ENCODE data around the gene LDHAL6A. TPM values are rescaled to one million over a fixed set of nuclear protein-coding genes. Genes with fewer than 3 reads are reported as not detected.

Gene LDHAL6A
- total RNA-seq, 120 experiments from 2014 or later = 0.16 to 2.2 (median 0.61) TPM; not detected in 34

Other genes starting within 250 kb of the LDHAL6A start
- 1 to 10 TPM in 1 of 120 experiments, under 1 TPM in 5, not detected in 114; 0.64 to 1.5 (median 0.81) TPM for gene SAA4, start 219.1 kb upstream of the LDHAL6A start, total RNA-seq
- 1 to 10 TPM in 16 of 120 experiments, under 1 TPM in 29, not detected in 75; 0.46 to 8.9 (median 0.79) TPM for gene SAA2, start 207.2 kb upstream of the LDHAL6A start, total RNA-seq
- 10 to 100 TPM in 2 of 120 experiments, 1 to 10 TPM in 4, under 1 TPM in 1, not detected in 113; 0.79 to 24.7 (median 1.3) TPM for gene SAA1, start 189.6 kb upstream of the LDHAL6A start, total RNA-seq
- 10 to 100 TPM; 12.8 to 35.8 (median 20.1) TPM for gene HPS5, start 133.7 kb upstream of the LDHAL6A start, total RNA-seq
- 10 to 100 TPM; 30.5 to 68.1 (median 49.7) TPM for gene GTF2H1, start 133.3 kb upstream of the LDHAL6A start, total RNA-seq
- 100 to 1,000 TPM; 113 to 482 (median 237) TPM for gene LDHA, start 61.3 kb upstream of the LDHAL6A start, total RNA-seq
- gene LDHC, start 43.5 kb upstream of the LDHAL6A start, total RNA-seq = 1 to 10 TPM in 10 of 120 experiments, under 1 TPM in 15, not detected in 95; 0.28 to 4.0 (median 0.88) TPM
- gene TSG101, start 71.1 kb downstream of the LDHAL6A start, total RNA-seq = 10 to 100 TPM; 26.8 to 73.5 (median 51.6) TPM
- gene UEVLD, start 132.9 kb downstream of the LDHAL6A start, total RNA-seq = 10 to 100 TPM in 118 of 120 experiments, 1 to 10 TPM in 2; 7.9 to 27.1 (median 16.5) TPM
- 10 to 100 TPM in 6 of 120 experiments, 1 to 10 TPM in 114; 1.5 to 13.4 (median 4.4) TPM for gene MISFA, start 143.9 kb downstream of the LDHAL6A start, total RNA-seq
- gene SPTY2D1, start 178.5 kb downstream of the LDHAL6A start, total RNA-seq = 10 to 100 TPM in 107 of 120 experiments, 1 to 10 TPM in 13; 7.7 to 28.7 (median 12.0) TPM
- gene TMEM86A, start 242.9 kb downstream of the LDHAL6A start, total RNA-seq = 10 to 100 TPM in 69 of 120 experiments, 1 to 10 TPM in 51; 4.9 to 18.5 (median 10.7) TPM

Measured in dorsolateral prefrontal cortex (tissue), 118 donors.